Measurements from ENCODE around the gene PLA2G2C.

- no peak for TF ChIP-seq POLR2A (IDR thresholded peaks at IDR 0.05)
- no peak for TF ChIP-seq CTCF (IDR thresholded peaks at IDR 0.05)
- TF ChIP-seq POLR2AphosphoS5 (IDR thresholded peaks at IDR 0.05): no peak
- no peak for TF ChIP-seq EP300 (IDR thresholded peaks at IDR 0.05)
These were observed 19.2 kb downstream of the PLA2G2C start for GRCh38 chr1:20167126-20167525.
